WTC11 (cell line): ENCODE results near the gene HOXA1.

Source experiments
- AFF4 ChIP-seq: sonication (generic); formaldehyde crosslinking; IDR thresholded peaks from 2 replicates; pipeline ENCODE4 v1.8.1; 2023; ENCODE audit warnings: mild to moderate bottlenecking, missing genetic modification reagents, borderline replicate concordance
- CTCF ChIP-seq: fragments of 200-600 bp; IDR thresholded peaks from 2 replicates; pipeline ENCODE4 v1.8.0; 2022; ENCODE audit warnings: antibody characterized with exemption
- ESRRA ChIP-seq: sonication (generic); formaldehyde crosslinking; IDR thresholded peaks from 2 replicates; pipeline ENCODE4 v1.8.1; 2022; ENCODE audit warnings: mild to moderate bottlenecking, missing genetic modification reagents, borderline replicate concordance
- FOXK1 ChIP-seq: sonication (generic); formaldehyde crosslinking; IDR thresholded peaks from 2 replicates; pipeline ENCODE4 v1.8.0; 2022; ENCODE audit warnings: mild to moderate bottlenecking, moderate library complexity, missing genetic modification reagents
- FOXP4 ChIP-seq: sonication (generic); formaldehyde crosslinking; IDR thresholded peaks from 2 replicates; pipeline ENCODE4 v1.8.0; 2022; ENCODE audit warnings: mild to moderate bottlenecking, missing genetic modification reagents
- GABPB1 ChIP-seq: sonication (generic); formaldehyde crosslinking; IDR thresholded peaks from 2 replicates; pipeline ENCODE4 v1.8.1; 2023; ENCODE audit warnings: mild to moderate bottlenecking, missing genetic modification reagents
- RELA ChIP-seq: sonication (generic); formaldehyde crosslinking; IDR thresholded peaks from 2 replicates; pipeline ENCODE4 v1.8.1; 2022; ENCODE audit warnings: missing genetic modification reagents, mild to moderate bottlenecking, borderline replicate concordance
- SP1 ChIP-seq: sonication (generic); formaldehyde crosslinking; conservative IDR thresholded peaks from 2 replicates; pipeline ENCODE4 v1.8.1; 2022; ENCODE audit warnings: missing genetic modification reagents
- ZNF416 ChIP-seq: fragments of 250-450 bp; sonication (Bioruptor Pico); IDR thresholded peaks from 2 replicates; pipeline ENCODE4 v1.9.0; 2021; ENCODE audit warnings: mild to moderate bottlenecking, inconsistent platforms
- ZNF671 ChIP-seq: fragments of 250-450 bp; sonication (Bioruptor Pico); IDR thresholded peaks from 2 replicates; pipeline ENCODE4 v1.8.0; 2021; ENCODE audit warnings: mild to moderate bottlenecking
- TF ChIP-seq, protein P1 (sequence below): sonication (generic); formaldehyde crosslinking; conservative IDR thresholded peaks from 2 replicates; pipeline ENCODE4 v1.8.1; 2023; ENCODE audit warnings: mild to moderate bottlenecking, low read depth, missing genetic modification reagents, moderate library complexity

- TF ChIP-seq CTCF (no peak), RELA (CRISPR knock-in tag) (no peak), FOXK1 (CRISPR knock-in tag) (no peak), ZNF671 (no peak), FOXP4 (CRISPR knock-in tag) (no peak), GABPB1 (CRISPR knock-in tag) (no peak), AFF4 (CRISPR knock-in tag) (no peak), ZNF416 (CRISPR knock-in tag) (no peak), ESRRA (CRISPR knock-in tag) (no peak), SP1 (no peak)
- TF ChIP-seq, protein P1, sequence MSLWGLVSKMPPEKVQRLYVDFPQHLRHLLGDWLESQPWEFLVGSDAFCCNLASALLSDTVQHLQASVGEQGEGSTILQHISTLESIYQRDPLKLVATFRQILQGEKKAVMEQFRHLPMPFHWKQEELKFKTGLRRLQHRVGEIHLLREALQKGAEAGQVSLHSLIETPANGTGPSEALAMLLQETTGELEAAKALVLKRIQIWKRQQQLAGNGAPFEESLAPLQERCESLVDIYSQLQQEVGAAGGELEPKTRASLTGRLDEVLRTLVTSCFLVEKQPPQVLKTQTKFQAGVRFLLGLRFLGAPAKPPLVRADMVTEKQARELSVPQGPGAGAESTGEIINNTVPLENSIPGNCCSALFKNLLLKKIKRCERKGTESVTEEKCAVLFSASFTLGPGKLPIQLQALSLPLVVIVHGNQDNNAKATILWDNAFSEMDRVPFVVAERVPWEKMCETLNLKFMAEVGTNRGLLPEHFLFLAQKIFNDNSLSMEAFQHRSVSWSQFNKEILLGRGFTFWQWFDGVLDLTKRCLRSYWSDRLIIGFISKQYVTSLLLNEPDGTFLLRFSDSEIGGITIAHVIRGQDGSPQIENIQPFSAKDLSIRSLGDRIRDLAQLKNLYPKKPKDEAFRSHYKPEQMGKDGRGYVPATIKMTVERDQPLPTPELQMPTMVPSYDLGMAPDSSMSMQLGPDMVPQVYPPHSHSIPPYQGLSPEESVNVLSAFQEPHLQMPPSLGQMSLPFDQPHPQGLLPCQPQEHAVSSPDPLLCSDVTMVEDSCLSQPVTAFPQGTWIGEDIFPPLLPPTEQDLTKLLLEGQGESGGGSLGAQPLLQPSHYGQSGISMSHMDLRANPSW (CRISPR knock-in tag): no peak
Measured at GRCh38 chr7:27062946-27063345, 32.9 kb downstream of the HOXA1 start.
